Stimulated activated CD4-positive, alpha-beta T cell treated with anti-CD3 and anti-CD28 coated beads, TNF-alpha, amount 100 ng/mL, for 4 hours (primary cell): ENCODE data around the gene USP11.
A peak's percentile ranks its signal among the peaks of the same experiment; 100 is the strongest.

Source experiments
- DNase-seq, 3 experiments: peaks; one replicate each; pipeline ENCODE4 v3.0.0-alpha.2; 2020; ENCODE audit warnings: low read depth in 3 of 3

Gene USP11

DNA sequence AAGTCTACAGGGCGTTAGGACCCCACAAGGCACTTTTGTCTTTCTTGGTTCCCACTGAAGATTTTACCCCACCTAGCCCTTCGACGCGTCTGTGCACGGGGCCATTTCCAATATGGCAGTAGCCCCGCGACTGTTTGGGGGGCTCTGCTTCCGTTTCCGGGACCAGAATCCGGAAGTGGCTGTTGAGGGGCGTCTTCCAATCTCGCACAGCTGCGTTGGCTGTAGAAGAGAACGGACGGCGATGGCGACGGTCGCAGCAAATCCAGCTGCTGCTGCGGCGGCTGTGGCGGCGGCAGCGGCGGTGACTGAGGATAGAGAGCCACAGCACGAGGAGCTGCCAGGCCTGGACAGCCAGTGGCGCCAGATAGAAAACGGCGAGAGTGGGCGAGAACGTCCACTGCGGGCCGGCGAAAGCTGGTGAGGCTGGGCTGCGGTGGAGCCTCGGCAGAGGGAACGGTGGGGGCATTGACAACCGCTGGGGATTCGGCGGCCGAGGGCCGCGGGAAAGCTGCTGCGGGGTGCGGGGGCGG, at the start of gene USP11:
USP11 (plus strand) TSS at position 207 of the 530 bp plus-strand sequence; CDS start at position 242, 35 bp downstream.
- DNase-seq, result peak in 1 of 3 experiments; percentile 9

DNA sequence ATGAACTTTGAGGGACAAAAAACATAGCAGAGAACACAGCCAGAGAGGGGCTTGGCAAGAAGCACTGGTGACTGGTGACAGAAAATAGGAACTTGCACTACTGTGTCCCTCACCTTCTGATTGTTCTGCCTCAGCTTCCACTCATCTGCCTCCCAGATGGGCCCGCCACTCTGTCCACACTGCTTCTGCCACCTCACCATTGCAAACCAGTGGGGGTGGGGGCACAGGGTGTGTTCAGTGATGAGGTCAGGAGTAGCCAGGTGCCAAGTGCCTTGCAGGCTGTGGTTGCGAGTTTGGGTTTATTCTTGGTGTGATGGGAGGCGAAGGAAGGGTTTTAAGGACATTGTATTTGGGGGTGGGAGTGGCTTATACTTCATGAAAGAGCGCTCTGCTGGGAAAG, 48.3 kb upstream of the USP11 start:
- no peak for DNase-seq

DNA sequence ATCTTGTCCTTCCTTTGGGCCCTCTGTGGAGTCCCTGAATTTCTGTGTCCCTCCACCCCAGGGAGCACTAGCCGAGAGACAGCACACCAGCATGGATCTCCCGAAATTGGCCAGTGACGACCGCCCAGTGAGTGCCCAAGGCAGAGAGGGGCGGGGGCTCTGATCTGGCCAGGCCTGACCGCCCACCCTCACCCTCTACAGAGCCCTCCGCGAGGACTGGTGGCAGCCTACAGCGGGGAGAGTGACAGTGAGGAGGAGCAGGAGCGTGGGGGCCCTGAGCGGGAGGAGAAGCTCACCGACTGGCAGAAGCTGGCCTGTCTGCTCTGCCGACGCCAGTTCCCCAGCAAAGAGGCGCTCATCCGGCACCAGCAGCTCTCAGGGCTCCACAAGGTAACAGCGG, 47.6 kb upstream of the USP11 start:
- no peak for DNase-seq

DNA sequence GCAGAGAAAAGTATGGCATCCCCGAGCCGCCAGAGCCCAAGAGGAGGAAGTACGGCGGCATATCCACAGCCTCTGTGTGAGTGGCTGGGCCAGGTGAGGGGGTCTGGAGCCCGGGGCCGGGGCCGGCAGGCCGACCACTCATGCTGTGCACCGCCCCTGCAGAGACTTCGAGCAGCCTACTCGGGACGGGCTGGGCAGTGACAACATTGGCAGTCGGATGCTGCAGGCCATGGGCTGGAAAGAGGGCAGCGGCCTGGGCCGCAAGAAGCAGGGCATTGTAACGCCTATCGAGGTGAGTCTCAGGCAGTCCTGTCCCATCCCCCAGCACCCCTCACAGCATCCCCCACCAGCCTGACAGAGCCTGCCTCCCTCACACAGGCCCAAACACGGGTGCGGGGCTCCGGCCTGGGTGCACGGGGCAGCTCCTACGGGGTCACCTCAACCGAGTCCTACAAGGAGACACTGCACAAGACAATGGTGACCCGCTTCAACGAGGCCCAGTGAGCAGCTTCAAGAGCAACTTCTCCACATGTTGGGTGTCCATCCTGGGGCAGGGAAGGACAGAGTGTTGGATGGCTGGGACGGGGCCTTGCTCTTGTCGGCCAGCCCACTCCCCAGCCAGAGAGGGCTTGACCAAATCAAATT, 46.6 kb upstream of the USP11 start:
- no peak for DNase-seq

- DNase-seq, result no peak
Measured at GRCh38 chrX:47187106-47187677, 45.6 kb upstream of the USP11 start.

DNA sequence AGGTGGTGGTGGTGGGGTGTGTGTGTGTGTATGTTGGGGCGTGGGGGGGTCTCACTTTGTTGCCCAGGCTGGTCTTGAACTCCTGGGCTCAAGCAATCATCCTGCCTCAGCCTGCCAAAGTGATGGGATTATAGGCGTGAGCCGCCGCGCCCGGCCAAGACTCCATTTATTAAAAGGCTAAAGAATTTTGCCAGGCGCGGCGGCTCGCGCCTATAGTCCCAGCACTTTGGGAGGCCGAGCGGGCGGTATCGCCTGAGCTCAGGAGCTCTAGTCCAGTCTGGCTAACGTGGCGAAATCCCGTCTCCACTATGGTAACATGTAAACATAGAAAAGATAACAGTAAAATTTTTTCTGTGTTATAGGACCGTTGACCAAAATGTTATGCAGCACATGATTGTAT, 42.9 kb upstream of the USP11 start:
- DNase-seq, result no peak

DNA sequence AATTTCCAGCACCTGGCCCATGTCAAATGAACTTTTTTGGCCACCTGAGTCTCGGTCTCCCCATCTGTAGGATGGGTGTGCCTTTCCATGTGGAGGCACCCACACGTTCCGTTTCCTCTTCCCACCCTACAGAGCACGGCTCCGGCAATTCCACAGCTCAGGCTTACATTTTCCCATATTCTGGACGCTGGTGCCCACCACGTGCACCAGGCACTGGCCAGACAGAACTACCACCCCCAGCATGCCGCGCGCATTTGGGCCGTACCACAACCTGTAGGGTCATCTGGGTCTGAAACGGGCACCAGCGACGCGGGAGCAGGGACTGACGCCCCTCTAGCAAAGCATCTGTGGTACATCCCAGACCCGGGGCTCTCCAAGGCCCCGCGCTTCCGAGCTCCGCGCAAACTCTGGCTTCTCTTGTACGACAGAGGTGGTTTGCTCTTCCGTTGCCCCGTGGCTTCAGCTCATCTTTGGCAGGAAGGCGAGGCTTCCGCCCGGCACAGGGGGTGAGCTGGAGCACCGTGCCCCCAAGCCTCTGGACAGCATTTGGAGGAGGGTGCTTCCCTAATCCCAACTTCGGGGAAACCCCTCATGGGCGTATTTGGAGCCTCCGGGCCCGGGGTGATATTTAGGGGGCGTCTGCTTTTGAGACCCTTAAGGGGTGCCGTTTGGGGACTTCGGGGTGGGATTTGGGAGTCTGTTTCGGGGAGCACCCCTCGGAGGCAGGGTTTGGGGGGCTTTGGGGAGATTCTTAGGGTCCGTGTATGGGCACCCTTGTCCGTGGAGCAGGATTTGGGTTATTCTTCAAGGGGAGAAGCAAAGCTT, 42.2 kb upstream of the USP11 start:
- peak; percentile 48 to 66 (median 66) for DNase-seq

- peak in 2 of 3 experiments; percentile 23 to 35 for DNase-seq
Measured at GRCh38 chrX:47191331-47191730, 41.5 kb upstream of the USP11 start.

GRCh38 chrX:47191806-47192401, 40.9 kb upstream of the USP11 start:
- no peak for DNase-seq

DNA sequence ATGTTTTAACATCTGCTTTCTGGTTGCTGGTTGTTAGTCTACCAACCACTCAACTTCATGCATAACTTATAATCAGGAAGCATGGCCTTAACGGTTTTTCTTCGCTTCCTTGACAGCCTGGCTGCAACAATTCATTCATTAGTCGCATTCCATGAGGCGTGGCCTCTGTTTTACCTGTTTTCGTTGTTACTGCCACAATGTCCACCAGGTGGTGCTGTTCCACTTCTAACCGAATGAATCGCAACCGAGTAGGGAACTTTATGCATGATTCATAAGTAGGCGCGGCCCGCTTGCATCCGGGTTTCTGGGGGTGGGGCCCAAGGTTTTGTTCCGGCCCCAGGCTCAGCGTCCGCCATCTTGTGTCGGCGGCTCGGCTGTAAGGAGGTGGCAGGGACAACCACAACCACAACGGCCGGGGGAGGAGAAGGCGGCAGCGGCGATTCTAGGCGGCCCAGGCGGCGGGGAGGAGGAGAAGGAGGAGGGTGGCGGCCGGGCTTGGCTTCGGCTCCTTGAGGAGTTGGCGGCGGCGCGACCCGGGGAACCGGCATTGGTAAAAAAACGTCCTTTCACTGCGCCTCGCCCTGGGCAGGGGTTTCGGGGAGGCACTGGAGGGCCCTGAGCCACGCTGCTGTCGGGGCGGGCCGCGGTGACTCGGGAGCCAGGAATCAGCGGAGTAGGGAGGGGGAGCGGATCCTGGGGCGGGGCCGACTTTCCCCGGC, 39.2 kb upstream of the USP11 start, which contains the start of gene UBA1:
UBA1 (plus strand) TSS at position 355 of the 719 bp plus-strand sequence. CDS start 4,974 bp downstream, outside the sequence.
- DNase-seq, result peak; percentile 62 to 86 (median 81)

- DNase-seq, result no peak
Measured at GRCh38 chrX:47194194-47194787, 38.5 kb upstream of the USP11 start.

DNA sequence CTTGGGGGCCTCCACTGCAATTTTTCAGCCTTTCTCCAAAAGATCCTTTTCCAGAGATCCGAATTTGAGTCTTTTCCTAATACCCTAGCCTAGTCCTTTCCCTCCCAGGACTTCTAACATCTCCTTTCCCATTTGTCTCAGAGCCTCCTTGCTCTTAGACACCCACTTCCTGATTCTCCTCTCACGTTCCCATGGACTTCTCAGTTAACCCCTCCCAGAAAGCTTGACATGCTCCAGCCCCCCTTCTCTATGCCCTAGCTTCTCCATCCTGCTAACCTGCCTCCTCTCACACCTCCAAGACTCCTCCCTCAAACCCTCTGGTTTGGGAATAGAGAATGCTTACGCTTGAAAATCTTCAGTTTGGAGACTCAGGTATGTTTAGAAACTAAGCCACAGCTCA, 36.7 kb upstream of the USP11 start:
- DNase-seq, result no peak

DNA sequence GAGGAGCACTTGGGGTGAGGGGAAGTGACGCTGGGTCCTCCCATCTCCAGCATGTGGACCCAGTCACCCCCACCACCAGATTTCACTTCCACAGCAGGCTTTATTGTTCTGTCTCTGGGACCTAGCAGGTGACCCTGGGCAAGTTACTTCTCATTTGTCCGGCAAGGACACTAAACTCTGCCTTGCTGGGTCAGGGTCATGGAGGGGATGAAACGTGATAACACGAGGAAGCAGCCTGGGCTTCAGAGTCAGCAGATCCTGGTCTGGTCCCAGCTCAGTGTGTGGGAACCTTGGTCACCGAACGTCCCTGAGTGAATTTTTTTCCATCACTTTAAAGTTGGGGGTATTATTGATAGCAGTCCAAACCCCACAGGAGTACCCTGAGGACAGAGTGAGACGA, 35.3 kb upstream of the USP11 start:
- no peak for DNase-seq

DNA sequence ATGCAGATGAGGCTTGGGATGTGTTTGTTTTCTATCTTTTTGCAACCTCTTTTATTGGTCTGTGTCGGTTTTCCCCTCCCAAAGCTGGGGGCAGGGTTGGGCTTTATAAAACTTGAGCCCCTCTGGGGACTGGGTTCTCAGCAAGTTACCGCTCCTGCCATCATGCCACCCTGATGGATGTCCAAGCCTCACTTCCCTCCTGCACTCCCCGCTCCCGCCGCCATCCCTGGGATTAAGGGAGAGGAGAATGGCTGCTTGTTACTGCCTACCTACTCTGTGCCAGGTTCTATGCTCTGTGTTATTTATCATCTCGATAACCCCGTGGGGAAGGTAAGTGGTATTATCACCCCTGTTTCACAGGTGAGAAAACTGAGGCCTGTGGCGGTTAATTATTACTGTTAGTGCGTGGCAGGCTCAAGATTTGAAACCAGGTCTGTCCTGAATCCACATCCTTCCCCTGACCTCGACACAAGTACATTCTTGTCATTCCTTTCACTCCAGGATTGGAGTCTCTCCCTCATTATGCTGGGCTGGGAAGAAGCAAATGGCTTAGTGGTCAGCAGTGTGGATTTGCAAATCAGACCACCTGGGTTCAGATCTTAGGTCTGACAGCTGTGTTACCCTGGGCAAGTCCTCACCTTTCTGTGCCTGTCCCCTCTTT, 34.7 kb upstream of the USP11 start:
- no peak for DNase-seq

GRCh38 chrX:47198687-47199080, 34.1 kb upstream of the USP11 start:
- DNase-seq, result no peak

DNA sequence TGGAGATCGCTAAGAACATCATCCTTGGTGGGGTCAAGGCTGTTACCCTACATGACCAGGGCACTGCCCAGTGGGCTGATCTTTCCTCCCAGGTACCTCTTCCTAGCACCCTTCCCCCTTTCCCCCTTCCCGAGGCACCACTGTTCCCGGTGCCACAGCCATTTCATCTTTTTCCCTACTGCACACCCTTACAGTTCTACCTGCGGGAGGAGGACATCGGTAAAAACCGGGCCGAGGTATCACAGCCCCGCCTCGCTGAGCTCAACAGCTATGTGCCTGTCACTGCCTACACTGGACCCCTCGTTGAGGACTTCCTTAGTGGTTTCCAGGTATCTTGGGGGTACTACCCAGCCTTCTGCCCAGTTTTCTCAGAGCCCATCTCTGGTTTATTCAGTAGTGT, 33.5 kb upstream of the USP11 start:
- no peak for DNase-seq

DNA sequence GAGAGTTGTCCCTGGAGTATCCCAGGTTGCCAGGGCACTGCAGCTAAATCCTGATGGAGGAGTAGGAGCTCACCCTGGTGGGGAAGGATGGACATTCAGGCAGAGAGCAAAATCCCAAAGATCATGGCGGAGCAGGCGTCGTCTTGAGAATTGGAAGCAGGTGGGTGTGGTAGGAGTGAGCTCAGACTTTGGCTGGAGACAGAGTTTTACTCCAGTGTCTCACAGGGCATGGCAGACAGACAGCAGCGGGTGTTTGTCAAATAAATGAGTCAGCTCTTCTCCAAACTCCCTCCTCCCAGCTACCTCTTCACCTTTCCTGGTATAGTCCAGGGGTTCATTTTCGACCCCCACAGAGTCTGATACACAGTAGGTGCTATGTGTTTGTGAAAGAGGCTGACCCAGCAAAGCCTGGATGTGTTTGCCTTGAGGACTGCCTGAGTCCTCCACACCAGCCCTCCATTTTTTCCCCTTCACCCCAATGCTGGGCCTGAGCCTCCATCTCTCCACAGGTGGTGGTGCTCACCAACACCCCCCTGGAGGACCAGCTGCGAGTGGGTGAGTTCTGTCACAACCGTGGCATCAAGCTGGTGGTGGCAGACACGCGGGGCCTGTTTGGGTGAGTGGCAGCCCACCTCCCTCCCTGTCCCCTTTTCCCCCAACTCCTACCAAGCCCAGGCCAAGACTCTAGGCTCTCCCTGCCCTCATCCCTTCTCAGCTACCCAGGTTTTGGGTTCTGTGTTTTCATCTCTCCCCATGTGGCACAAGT, 32.2 kb upstream of the USP11 start:
- no peak for DNase-seq

GRCh38 chrX:47201345-47201944, 31.4 kb upstream of the USP11 start:
- no peak for DNase-seq

- DNase-seq, result no peak
Measured at GRCh38 chrX:47202316-47202715, 30.5 kb upstream of the USP11 start.
